Esophagus muscularis mucosa (tissue), 4 donors: ENCODE measurements around the gene HEATR5A. TPM values are rescaled to one million over a fixed set of nuclear protein-coding genes. Genes with fewer than 3 reads are reported as not detected.
"Not testable (repeated sequence)": the region's sequence is repeated elsewhere in the genome, so short reads cannot be mapped to it uniquely, and the experiment has no call there.

Source experiments
- DNase-seq: peaks from one replicate; pipeline ENCODE4 v3.0.0-alpha.2; 2017; ENCODE audit errors: extremely low spot score
- H3K27ac ChIP-seq, 4 donors: fragments of 200-600 bp; sonication (generic); replicated peaks in 1 of 4; 1 replicate in 3 of 4; 2 replicates in 1 of 4; pipeline ENCODE4 v1.5.1; 2016 to 2019; ENCODE audit warnings: mild to moderate bottlenecking in 1 of 4
- H3K27me3 ChIP-seq, 4 donors: fragments of 200-600 bp; sonication (generic); one replicate each; pipeline versions ENCODE4 v1.5.1 to v1.6.0; 2016 to 2019
- H3K36me3 ChIP-seq, 4 donors: fragments of 200-600 bp; sonication (generic); one replicate each; pipeline ENCODE4 v1.5.1; 2016 to 2019
- H3K4me1 ChIP-seq, 4 donors: fragments of 200-600 bp; sonication (generic); one replicate each; pipeline ENCODE4 v1.5.1; 2016 to 2019
- H3K4me3 ChIP-seq, 4 donors: fragments of 200-600 bp; sonication (generic); 1 replicate in 2 of 4; 2 replicates in 2 of 4; pipeline ENCODE4 v1.5.1; 2016 to 2019; ENCODE audit warnings: mild to moderate bottlenecking in 4 of 4, moderate library complexity in 1 of 4
- H3K9me3 ChIP-seq, 4 donors: fragments of 200-600 bp; sonication (generic); 1 replicate in 3 of 4; 2 replicates in 1 of 4; pipeline ENCODE4 v1.5.1; 2016 to 2019
- EP300 ChIP-seq: sonication (generic); formaldehyde crosslinking; IDR thresholded peaks from one replicate; pipeline ENCODE4 v1.6.1; 2017; ENCODE audit warnings: antibody characterized with exemption
- POLR2A ChIP-seq: fragments of 450-650 bp; IDR thresholded peaks from one replicate; pipeline ENCODE4 v1.6.1; 2017; ENCODE audit warnings: antibody characterized with exemption, moderate library complexity, mild to moderate bottlenecking, low read depth
- POLR2AphosphoS5 ChIP-seq, 2 donors: sonication (generic); formaldehyde crosslinking; IDR thresholded peaks; one replicate each; pipeline ENCODE4 v1.6.1; 2017; ENCODE audit warnings: antibody characterized with exemption in 2 of 2
- WGBS: methylation state at CpG from one replicate; pipeline ENCODE4 v1.1.5; 2018; 5-methylcytosine and 5-hydroxymethylcytosine counted together
- intact Hi-C: fragments of 100-400 bp; cut with DNase I; formaldehyde crosslinking; loops from one replicate; pipeline ENCODE4 v1.15.1; 2023
- total RNA-seq, 4 donors: library from RNA; depleted of rRNA; stranded (reverse); fragments of >200 nt; gene quantifications; one replicate each; pipeline versions ENCODE4 v1.1.0 to v1.2.1, GENCODE V29; 2016
- TF ChIP-seq, protein P1 (sequence below), 3 experiments: fragments of 200-600 bp in 2 of 3; fragments of 450-650 bp in 1 of 3; sonication (generic) in 2 of 3; IDR thresholded peaks; one replicate each; pipeline ENCODE4 v1.5.1; 2017 to 2019; ENCODE audit warnings: antibody characterized with exemption in 3 of 3, mild to moderate bottlenecking in 2 of 3, moderate library complexity in 1 of 3

The HEATR5A gene
- total RNA-seq, 4 donors from 2014 or later, result 24.1 to 38.2 (median 28.2) TPM

DNA sequence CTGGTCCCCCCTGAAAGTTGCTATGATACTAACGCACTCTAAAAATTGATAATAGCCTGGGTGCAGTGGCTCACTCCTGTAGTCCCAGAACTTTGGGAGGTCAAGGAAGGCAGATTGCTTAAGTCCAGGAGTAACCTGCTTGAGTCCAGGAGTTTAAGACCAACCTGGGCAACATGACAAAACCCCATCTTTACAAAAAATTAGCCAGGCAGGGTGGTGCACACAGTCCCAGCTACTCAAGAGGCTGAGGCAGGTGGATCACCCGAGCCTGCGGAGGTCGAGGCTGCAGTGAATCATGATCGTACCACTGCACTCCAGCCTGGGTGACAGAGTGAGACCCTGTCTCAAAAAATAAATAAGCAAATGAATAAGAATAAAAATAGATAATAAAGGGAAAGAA, 42.9 kb downstream of the HEATR5A start:
- Histone ChIP-seq H3K9me3 (no peaks in the 10 kb centered on the region), H3K36me3 (peaks cover 25 to 90% (median 65%) of the 10 kb centered on the region in 4 donors), H3K4me1 (no peaks in the 10 kb centered on the region), H3K27ac (no peak overlapping the region), H3K4me3 (no peak overlapping the region), H3K27me3 (no peaks in the 10 kb centered on the region)
- no peak for DNase-seq
- WGBS, result 96% methylated on average over 5 of the region's 5 CpGs
- intact Hi-C loops, result no loop called here
- TF ChIP-seq POLR2A (no peak), EP300 (no peak), POLR2AphosphoS5 (IDR thresholded peaks at IDR 0.05) (no peak)
- TF ChIP-seq, protein P1, sequence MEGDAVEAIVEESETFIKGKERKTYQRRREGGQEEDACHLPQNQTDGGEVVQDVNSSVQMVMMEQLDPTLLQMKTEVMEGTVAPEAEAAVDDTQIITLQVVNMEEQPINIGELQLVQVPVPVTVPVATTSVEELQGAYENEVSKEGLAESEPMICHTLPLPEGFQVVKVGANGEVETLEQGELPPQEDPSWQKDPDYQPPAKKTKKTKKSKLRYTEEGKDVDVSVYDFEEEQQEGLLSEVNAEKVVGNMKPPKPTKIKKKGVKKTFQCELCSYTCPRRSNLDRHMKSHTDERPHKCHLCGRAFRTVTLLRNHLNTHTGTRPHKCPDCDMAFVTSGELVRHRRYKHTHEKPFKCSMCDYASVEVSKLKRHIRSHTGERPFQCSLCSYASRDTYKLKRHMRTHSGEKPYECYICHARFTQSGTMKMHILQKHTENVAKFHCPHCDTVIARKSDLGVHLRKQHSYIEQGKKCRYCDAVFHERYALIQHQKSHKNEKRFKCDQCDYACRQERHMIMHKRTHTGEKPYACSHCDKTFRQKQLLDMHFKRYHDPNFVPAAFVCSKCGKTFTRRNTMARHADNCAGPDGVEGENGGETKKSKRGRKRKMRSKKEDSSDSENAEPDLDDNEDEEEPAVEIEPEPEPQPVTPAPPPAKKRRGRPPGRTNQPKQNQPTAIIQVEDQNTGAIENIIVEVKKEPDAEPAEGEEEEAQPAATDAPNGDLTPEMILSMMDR (IDR thresholded peaks at IDR 0.05), result no peak

DNA sequence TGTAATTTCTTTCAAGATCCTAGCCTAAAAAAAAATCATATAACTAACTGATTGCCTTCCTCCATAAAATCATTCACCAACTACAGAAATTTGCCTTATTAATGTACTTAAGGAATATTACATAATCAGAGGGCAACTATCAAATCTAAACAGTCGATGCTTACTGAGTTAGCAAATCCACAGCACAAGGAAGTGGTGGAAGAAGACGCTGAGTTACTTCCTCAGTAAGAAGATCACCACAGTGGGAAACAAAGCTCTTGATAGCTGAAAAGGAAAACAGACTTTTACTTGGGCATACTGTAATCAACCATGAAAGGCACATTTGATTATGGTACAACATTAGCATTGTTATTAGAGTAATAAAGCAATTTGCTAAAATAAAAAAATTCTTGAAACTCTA, 48.7 kb downstream of the HEATR5A start:
- intact Hi-C loops, result no loop called here
- TF ChIP-seq, protein P1 (IDR thresholded peaks at IDR 0.05), result no peak
- TF ChIP-seq POLR2A, result no peak
- TF ChIP-seq EP300, result no peak
- no peak for TF ChIP-seq POLR2AphosphoS5 (IDR thresholded peaks at IDR 0.05)

DNA sequence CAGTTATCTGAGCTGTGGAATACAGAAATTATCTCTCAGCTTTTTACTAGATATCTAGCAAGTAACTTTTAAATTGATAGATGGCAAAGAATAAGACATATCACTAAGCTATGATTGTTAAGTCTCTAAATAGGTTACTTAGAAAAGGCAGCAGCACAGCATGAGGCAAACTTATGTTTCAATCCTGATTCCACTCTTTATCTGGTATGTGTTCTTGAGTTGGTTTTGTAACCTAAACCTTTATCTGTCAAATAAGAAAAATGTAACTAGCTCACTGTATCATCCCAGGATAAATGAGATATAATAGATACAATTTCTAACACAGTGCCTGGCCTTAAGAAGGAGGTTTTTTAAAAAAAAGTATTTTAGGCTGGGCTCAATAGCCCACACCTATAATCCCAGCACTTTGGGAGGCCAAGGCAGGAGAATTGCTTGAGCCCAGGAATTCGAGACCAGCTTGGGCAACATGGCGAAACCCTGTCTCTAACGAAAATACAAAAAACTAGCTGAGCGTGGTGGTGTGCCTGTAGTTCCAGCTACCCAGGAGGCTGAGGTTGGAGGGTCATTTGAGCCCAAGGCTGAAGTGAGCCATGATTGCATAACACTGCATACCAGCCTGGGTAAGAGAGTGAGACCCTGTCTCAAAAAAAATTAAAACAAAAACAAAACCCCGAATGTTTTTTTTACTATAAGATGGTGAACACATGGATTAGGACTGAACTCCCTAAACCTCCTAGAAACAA, 56.8 kb downstream of the HEATR5A start:
- TF ChIP-seq POLR2A, result no peak
- Histone ChIP-seq H3K27me3 (no peaks in the 10 kb centered on the region), H3K27ac (no peak overlapping the region), H3K36me3 (peaks cover 14 to 73% (median 51%) of the 10 kb centered on the region in 4 donors), H3K4me3 (no peak overlapping the region), H3K4me1 (no peaks in the 10 kb centered on the region), H3K9me3 (no peaks in the 10 kb centered on the region)
- intact Hi-C loops, result no loop called here
- no peak for DNase-seq
- WGBS, result 97% methylated on average over 5 of the region's 5 CpGs

More for the DNA sequence above, 48.7 kb downstream of the HEATR5A start:
- Histone ChIP-seq H3K36me3 (peaks cover 20 to 84% (median 57%) of the 10 kb centered on the region in 4 donors), H3K9me3 (no peaks in the 10 kb centered on the region), H3K4me3 (no peak overlapping the region), H3K27ac (no peak overlapping the region), H3K4me1 (no peaks in the 10 kb centered on the region), H3K27me3 (no peaks in the 10 kb centered on the region)
- no peak for DNase-seq
- WGBS, result 68% methylated on average over 2 of the region's 2 CpGs

DNA sequence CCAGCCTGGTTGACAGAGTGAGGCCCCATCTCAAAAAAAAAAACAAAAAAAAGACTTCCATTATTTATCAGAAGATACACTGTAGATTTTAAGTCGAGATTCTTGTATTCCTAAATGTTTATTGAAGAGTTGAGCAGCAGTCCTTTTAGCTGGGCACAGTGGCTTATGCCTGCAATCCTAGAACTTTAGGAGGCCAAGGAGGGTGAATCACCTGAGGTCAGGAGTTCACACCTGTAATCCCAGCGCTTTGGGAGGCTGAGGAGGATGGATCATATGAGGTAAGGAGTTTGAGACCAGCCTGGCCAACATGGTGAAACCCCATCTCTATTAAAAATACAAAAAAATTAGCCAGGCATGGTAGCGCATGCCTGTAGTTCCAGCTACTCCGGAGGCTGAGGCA, 57.6 kb downstream of the HEATR5A start:
- peaks cover 14 to 77% (median 55%) of the 10 kb centered on the region in 4 donors for H3K36me3 ChIP-seq
- H3K4me1 ChIP-seq, result no peaks in the 10 kb centered on the region
- H3K4me3 ChIP-seq, result no peak overlapping the region
- TF ChIP-seq POLR2AphosphoS5 (IDR thresholded peaks at IDR 0.05) (no peak), POLR2A (no peak), EP300 (no peak)
- TF ChIP-seq, protein P1 (IDR thresholded peaks at IDR 0.05), result no peak
- DNase-seq, result no peak
- no peaks in the 10 kb centered on the region for H3K9me3 ChIP-seq
- intact Hi-C loops, result no loop called here
- no peak overlapping the region for H3K27ac ChIP-seq
- H3K27me3 ChIP-seq, result no peaks in the 10 kb centered on the region
- WGBS, result 92% methylated on average over 4 of the region's 4 CpGs

DNA sequence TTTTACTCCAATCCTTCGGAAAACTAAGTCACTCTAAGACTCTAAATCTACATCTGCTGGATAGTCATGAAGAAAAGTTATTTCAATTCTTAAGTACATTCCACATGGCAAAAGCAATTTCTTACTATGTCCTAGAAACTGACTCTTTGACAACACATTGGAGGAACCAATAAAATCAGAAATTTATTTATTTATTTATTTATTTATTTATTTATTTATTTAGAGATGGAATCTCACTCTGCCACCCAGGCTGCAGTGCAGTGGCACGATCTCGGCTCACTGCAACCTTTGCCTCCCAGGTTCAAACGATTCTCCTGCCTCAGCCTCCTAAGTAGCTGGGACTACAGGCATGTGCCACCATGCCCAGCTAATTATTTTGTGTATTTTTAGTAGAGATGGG, 58.6 kb downstream of the HEATR5A start:
- H3K4me1 ChIP-seq, DNase-seq, H3K27me3 ChIP-seq, intact Hi-C loops, H3K4me3 ChIP-seq, H3K9me3 ChIP-seq, H3K27ac ChIP-seq: not testable (repeated sequence)
- H3K36me3 ChIP-seq, result peaks cover 14 to 80% (median 59%) of the 10 kb centered on the region in 4 donors
- WGBS, result 90% methylated on average over 4 of the region's 4 CpGs
